ENCODE data around the gene NOXA1.

NOXA1 gene

DNA sequence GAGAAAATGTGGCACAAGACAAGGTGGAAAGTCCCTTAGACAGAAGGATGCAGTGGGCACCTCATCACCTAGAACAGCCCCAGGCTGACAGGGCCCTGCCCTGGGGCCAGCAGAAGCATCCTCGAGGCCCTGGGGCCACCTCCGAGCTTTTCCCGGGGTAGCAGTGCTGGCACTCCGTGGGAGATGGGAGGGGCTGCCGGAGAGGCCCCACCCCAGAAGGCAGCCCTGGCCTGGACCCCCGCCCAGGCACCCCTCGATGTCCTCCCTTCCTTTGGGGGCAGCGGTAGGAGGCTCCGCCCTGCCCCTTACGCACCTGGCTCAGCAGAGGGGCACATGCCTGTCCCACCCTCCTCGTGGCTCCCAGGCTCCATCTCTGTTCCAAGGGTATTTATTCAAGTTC, 53.7 kb downstream of the NOXA1 start:
- Histone ChIP-seq H3K9me3 (ENCODE audit: control insufficient read depth, insufficient read depth, low read depth, low read length) (no peaks in the 10 kb centered on the region), H3K36me3 (ENCODE audit: control insufficient read depth in 2 of 2, insufficient read depth in 1 of 2, low read length in 2 of 2) (no peaks in the 10 kb centered on the region), H3K4me3 (ENCODE audit: low read depth, low read length) (no peak overlapping the region), H3K27ac (ENCODE audit: extremely low read depth, low read depth, low read length) (no peak overlapping the region), H3K4me1 (ENCODE audit: control insufficient read depth, insufficient read depth, low read length) (no peaks in the 10 kb centered on the region)
- CTCF ChIA-PET, result no interaction called here
- TF ChIP-seq REPIN1 (tag by site-specific recombination; IDR thresholded peaks at IDR 0.05; ENCODE audit: low read depth), result no peak
- no peak for TF ChIP-seq ZNF174 (tag by site-specific recombination; IDR thresholded peaks at IDR 0.05)
- TF ChIP-seq ZNF24 (tag by site-specific recombination; IDR thresholded peaks at IDR 0.05), result no peak
- TF ChIP-seq, protein P1, sequence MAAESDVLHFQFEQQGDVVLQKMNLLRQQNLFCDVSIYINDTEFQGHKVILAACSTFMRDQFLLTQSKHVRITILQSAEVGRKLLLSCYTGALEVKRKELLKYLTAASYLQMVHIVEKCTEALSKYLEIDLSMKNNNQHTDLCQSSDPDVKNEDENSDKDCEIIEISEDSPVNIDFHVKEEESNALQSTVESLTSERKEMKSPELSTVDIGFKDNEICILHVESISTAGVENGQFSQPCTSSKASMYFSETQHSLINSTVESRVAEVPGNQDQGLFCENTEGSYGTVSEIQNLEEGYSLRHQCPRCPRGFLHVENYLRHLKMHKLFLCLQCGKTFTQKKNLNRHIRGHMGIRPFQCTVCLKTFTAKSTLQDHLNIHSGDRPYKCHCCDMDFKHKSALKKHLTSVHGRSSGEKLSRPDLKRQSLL (tag by site-specific recombination; IDR thresholded peaks at IDR 0.05), result no peak
- TF ChIP-seq ZNF843 (tag by site-specific recombination; IDR thresholded peaks at IDR 0.05), result no peak
- TF ChIP-seq ZBTB20 (tag by site-specific recombination; IDR thresholded peaks at IDR 0.05), result no peak
- TF ChIP-seq, protein P2, sequence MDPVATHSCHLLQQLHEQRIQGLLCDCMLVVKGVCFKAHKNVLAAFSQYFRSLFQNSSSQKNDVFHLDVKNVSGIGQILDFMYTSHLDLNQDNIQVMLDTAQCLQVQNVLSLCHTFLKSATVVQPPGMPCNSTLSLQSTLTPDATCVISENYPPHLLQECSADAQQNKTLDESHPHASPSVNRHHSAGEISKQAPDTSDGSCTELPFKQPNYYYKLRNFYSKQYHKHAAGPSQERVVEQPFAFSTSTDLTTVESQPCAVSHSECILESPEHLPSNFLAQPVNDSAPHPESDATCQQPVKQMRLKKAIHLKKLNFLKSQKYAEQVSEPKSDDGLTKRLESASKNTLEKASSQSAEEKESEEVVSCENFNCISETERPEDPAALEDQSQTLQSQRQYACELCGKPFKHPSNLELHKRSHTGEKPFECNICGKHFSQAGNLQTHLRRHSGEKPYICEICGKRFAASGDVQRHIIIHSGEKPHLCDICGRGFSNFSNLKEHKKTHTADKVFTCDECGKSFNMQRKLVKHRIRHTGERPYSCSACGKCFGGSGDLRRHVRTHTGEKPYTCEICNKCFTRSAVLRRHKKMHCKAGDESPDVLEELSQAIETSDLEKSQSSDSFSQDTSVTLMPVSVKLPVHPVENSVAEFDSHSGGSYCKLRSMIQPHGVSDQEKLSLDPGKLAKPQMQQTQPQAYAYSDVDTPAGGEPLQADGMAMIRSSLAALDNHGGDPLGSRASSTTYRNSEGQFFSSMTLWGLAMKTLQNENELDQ (tag by site-specific recombination; IDR thresholded peaks at IDR 0.05; ENCODE audit: low read depth), result no peak
- TF ChIP-seq, protein P3, sequence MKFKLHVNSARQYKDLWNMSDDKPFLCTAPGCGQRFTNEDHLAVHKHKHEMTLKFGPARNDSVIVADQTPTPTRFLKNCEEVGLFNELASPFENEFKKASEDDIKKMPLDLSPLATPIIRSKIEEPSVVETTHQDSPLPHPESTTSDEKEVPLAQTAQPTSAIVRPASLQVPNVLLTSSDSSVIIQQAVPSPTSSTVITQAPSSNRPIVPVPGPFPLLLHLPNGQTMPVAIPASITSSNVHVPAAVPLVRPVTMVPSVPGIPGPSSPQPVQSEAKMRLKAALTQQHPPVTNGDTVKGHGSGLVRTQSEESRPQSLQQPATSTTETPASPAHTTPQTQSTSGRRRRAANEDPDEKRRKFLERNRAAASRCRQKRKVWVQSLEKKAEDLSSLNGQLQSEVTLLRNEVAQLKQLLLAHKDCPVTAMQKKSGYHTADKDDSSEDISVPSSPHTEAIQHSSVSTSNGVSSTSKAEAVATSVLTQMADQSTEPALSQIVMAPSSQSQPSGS (tag by site-specific recombination; IDR thresholded peaks at IDR 0.05; ENCODE audit: low read depth), result no peak
- POLR2A ChIA-PET, result no interaction called here

DNA sequence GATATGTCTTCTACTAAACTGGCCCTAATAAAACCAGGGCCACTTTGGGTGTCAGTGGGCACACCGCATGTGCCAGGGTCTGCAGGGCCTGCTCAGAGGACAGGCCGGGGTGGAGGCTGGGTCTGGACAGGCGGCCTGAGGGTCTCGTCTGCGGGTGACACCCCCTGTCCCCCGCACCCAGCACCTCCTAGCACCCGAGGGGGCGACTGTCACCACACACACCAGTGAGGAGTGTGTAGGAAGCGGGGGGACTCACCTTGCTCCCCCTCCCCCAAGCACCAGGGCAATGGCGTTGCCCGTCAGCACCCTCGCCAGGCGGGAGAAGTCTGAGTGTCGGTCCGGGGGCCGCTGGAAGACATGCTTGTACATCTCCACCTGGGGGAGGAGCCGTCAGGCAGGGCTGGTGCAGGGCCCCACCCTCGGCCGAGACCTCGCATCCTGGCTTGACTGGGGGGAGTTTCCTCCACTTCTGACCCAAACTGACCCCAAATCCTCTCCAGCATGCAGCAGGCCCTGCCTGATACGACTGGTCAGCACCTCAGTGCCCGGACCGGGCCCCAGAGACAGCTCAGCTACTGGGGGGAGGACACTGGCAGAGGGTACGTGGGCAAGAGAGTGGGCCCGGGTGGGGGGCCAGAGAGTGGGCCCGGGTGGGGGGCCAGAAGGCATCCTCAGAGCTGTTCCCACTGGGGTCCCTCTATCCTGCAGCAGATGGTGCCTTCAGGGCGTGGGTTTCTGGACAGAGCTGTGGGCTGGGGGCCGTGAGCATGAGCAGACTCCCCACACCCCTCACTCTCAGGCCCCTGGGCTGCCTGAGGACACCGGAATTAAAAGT, 54.8 kb downstream of the NOXA1 start:
- Histone ChIP-seq H3K9me3 (ENCODE audit: control insufficient read depth, insufficient read depth, low read depth, low read length) (no peaks in the 10 kb centered on the region), H3K27ac (ENCODE audit: extremely low read depth, low read depth, low read length) (no peak overlapping the region), H3K4me1 (ENCODE audit: control insufficient read depth, insufficient read depth, low read length) (no peaks in the 10 kb centered on the region), H3K36me3 (ENCODE audit: control insufficient read depth in 2 of 2, insufficient read depth in 1 of 2, low read length in 2 of 2) (no peaks in the 10 kb centered on the region), H3K4me3 (ENCODE audit: low read depth, low read length) (no peak overlapping the region)
- ChIA-PET POLR2A (no interaction called here), CTCF (no interaction called here)
- no peak for TF ChIP-seq ZIC2 (tag by site-specific recombination; IDR thresholded peaks at IDR 0.05)
- TF ChIP-seq KLF7 (tag by site-specific recombination; IDR thresholded peaks at IDR 0.05; ENCODE audit: borderline replicate concordance), result no peak

DNA sequence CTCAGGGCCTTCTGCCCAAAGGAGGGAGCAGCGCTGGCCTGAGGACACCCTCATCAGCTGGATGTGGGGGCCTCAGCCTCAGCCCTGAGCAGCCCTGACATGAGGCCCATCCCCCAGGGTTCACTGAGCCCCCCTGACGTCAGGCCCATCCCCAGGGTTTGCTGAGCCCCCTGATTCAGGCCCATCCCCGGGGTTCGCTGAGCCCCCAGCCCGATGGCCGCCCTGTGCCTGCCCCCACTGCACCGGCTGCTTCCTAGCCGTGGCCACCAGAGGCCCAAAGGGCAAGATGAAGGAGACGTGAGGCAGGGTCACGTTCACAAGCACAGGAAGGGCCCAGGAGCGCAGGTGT, 55.4 kb downstream of the NOXA1 start:
- Histone ChIP-seq H3K27ac (ENCODE audit: extremely low read depth, low read depth, low read length) (no peak overlapping the region), H3K9me3 (ENCODE audit: control insufficient read depth, insufficient read depth, low read depth, low read length) (no peaks in the 10 kb centered on the region), H3K4me1 (ENCODE audit: control insufficient read depth, insufficient read depth, low read length) (no peaks in the 10 kb centered on the region), H3K4me3 (ENCODE audit: low read depth, low read length) (no peak overlapping the region), H3K36me3 (ENCODE audit: control insufficient read depth in 2 of 2, insufficient read depth in 1 of 2, low read length in 2 of 2) (no peaks in the 10 kb centered on the region)
- ChIA-PET POLR2A (no interaction called here), CTCF (no interaction called here)
- TF ChIP-seq ZNF610 (tag by site-specific recombination; IDR thresholded peaks at IDR 0.05; ENCODE audit: borderline replicate concordance) (no peak), ZNF114 (tag by site-specific recombination; IDR thresholded peaks at IDR 0.05) (no peak), ZNF548 (tag by site-specific recombination; IDR thresholded peaks at IDR 0.05) (no peak), ZNF530 (tag by site-specific recombination; IDR thresholded peaks at IDR 0.05; ENCODE audit: low read depth) (no peak), ZEB2 (tag by site-specific recombination; IDR thresholded peaks at IDR 0.05) (no peak), ZNF169 (tag by site-specific recombination; IDR thresholded peaks at IDR 0.05) (no peak), KLF10 (tag by site-specific recombination; IDR thresholded peaks at IDR 0.05) (no peak), ZNF248 (tag by site-specific recombination; IDR thresholded peaks at IDR 0.05) (no peak), ZNF747 (tag by site-specific recombination; IDR thresholded peaks at IDR 0.05) (no peak), SP7 (tag by site-specific recombination; IDR thresholded peaks at IDR 0.05) (no peak)
- TF ChIP-seq, protein P4, sequence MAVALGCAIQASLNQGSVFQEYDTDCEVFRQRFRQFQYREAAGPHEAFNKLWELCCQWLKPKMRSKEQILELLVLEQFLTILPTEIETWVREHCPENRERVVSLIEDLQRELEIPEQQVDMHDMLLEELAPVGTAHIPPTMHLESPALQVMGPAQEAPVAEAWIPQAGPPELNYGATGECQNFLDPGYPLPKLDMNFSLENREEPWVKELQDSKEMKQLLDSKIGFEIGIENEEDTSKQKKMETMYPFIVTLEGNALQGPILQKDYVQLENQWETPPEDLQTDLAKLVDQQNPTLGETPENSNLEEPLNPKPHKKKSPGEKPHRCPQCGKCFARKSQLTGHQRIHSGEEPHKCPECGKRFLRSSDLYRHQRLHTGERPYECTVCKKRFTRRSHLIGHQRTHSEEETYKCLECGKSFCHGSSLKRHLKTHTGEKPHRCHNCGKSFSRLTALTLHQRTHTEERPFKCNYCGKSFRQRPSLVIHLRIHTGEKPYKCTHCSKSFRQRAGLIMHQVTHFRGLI (tag by site-specific recombination; IDR thresholded peaks at IDR 0.05), result no peak
- TF ChIP-seq, protein P5, sequence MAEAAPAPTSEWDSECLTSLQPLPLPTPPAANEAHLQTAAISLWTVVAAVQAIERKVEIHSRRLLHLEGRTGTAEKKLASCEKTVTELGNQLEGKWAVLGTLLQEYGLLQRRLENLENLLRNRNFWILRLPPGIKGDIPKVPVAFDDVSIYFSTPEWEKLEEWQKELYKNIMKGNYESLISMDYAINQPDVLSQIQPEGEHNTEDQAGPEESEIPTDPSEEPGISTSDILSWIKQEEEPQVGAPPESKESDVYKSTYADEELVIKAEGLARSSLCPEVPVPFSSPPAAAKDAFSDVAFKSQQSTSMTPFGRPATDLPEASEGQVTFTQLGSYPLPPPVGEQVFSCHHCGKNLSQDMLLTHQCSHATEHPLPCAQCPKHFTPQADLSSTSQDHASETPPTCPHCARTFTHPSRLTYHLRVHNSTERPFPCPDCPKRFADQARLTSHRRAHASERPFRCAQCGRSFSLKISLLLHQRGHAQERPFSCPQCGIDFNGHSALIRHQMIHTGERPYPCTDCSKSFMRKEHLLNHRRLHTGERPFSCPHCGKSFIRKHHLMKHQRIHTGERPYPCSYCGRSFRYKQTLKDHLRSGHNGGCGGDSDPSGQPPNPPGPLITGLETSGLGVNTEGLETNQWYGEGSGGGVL (tag by site-specific recombination; IDR thresholded peaks at IDR 0.05), result no peak

Measured in HEK293 (cell line).